ENCODE measurements around the gene TMPRSS2.

DNA sequence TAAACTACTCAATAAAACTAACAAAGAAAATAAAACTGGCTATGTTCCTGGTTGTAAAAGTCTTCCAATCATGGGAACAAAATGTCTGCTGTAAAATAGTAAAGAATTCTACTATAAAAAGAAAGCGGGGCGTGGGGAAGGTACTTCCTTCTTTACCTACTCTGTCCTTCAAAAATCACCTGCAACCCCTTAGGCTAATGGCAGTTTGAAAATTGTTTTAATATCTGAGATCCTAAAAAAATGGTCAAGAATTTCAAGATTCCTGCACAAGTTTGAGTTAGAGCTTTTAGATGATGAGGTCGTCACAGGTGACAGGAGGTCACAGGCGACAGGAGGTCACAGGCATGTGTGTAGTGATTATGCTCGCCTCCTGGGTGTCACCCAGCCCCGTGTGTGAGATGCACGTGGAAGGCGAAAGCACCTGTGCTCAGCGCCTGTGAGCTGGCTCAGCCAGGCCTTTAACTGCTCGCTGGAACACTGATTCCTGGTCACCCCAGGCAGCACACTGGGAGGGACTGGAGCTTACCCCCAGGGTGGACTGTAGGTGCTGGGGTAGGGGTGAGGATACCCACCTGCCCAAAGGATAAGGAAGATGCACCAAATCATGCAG lies 18.6 kb upstream of the TMPRSS2 start:
- TF ChIP-seq, protein P1, sequence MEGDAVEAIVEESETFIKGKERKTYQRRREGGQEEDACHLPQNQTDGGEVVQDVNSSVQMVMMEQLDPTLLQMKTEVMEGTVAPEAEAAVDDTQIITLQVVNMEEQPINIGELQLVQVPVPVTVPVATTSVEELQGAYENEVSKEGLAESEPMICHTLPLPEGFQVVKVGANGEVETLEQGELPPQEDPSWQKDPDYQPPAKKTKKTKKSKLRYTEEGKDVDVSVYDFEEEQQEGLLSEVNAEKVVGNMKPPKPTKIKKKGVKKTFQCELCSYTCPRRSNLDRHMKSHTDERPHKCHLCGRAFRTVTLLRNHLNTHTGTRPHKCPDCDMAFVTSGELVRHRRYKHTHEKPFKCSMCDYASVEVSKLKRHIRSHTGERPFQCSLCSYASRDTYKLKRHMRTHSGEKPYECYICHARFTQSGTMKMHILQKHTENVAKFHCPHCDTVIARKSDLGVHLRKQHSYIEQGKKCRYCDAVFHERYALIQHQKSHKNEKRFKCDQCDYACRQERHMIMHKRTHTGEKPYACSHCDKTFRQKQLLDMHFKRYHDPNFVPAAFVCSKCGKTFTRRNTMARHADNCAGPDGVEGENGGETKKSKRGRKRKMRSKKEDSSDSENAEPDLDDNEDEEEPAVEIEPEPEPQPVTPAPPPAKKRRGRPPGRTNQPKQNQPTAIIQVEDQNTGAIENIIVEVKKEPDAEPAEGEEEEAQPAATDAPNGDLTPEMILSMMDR (IDR thresholded peaks at IDR 0.05): no peak
- TF ChIP-seq ZFX (IDR thresholded peaks at IDR 0.05; ENCODE audit: borderline replicate concordance): no peak
